Mesenchymal stem cell (in vitro differentiated cells and primary cell): ENCODE measurements around the gene SRRT. TPM values are rescaled to one million over a fixed set of nuclear protein-coding genes. Genes with fewer than 3 reads are reported as not detected.

ENCODE experiments used
- DNase-seq: peaks from one replicate; pipeline ENCODE4 v3.0.0-alpha.2; 2013
- H2AFZ ChIP-seq: one replicate; pipeline ENCODE4 v1.6.1; 2013; ENCODE audit warnings: low read depth, mild to moderate bottlenecking, control low read depth, inconsistent platforms, low read length, moderate library complexity
- H2AK5ac ChIP-seq: 2 replicates; pipeline ENCODE4 v1.6.1; 2013; ENCODE audit warnings: low read length, moderate library complexity, mild to moderate bottlenecking, inconsistent platforms; ENCODE audit not compliant: severe bottlenecking
- H2BK120ac ChIP-seq: one replicate; pipeline ENCODE4 v1.6.1; 2013; ENCODE audit warnings: low read depth, mild to moderate bottlenecking, inconsistent platforms, low read length, moderate library complexity
- H2BK12ac ChIP-seq, 2 experiments: one replicate each; pipeline ENCODE4 v1.6.1; 2013; ENCODE audit warnings: inconsistent platforms in 2 of 2, low read length in 2 of 2, mild to moderate bottlenecking in 2 of 2, moderate library complexity in 2 of 2, control low read depth in 1 of 2
- H2BK15ac ChIP-seq: one replicate; pipeline ENCODE4 v1.6.1; 2013; ENCODE audit warnings: mild to moderate bottlenecking, low read depth, inconsistent platforms; ENCODE audit not compliant: poor library complexity, severe bottlenecking
- H2BK5ac ChIP-seq: 2 replicates; pipeline ENCODE4 v1.6.1; 2013; ENCODE audit warnings: low read depth, mild to moderate bottlenecking, low read length, control low read depth, inconsistent platforms; ENCODE audit not compliant: poor library complexity, severe bottlenecking
- H3K14ac ChIP-seq, 2 experiments: one replicate each; pipeline ENCODE4 v1.6.1; 2013; ENCODE audit warnings: inconsistent platforms in 2 of 2, low read length in 2 of 2, control low read depth in 1 of 2, mild to moderate bottlenecking in 1 of 2, moderate library complexity in 1 of 2
- H3K18ac ChIP-seq, 2 experiments: one replicate each; pipeline ENCODE4 v1.6.1; 2013; ENCODE audit warnings: inconsistent platforms in 2 of 2, low read length in 2 of 2, control low read depth in 1 of 2, low read depth in 1 of 2, mild to moderate bottlenecking in 1 of 2
- H3K23ac ChIP-seq, 2 experiments: one replicate each; pipeline ENCODE4 v1.6.1; 2013; ENCODE audit warnings: inconsistent platforms in 2 of 2, low read length in 2 of 2, mild to moderate bottlenecking in 2 of 2, moderate library complexity in 2 of 2, control low read depth in 1 of 2
- H3K27ac ChIP-seq: 2 replicates; pipeline ENCODE4 v1.5.1; 2013; ENCODE audit warnings: mild to moderate bottlenecking, moderate library complexity, low read length, control low read depth, inconsistent platforms; ENCODE audit not compliant: poor library complexity, severe bottlenecking
- H3K27me3 ChIP-seq, 2 experiments: 2 replicates each; pipeline versions ENCODE4 v1.6.1 to v1.7.0; 2013; ENCODE audit warnings: low read length in 2 of 2, mild to moderate bottlenecking in 2 of 2, moderate library complexity in 2 of 2, control low read depth in 1 of 2, inconsistent platforms in 1 of 2; ENCODE audit not compliant: control insufficient read depth in 1 of 2, insufficient read depth in 1 of 2
- H3K36me3 ChIP-seq, 2 experiments: 2 replicates each; pipeline versions ENCODE4 v1.6.1 to v1.7.0; 2013; ENCODE audit warnings: low read length in 2 of 2, control low read depth in 1 of 2, inconsistent platforms in 1 of 2, low read depth in 1 of 2, mild to moderate bottlenecking in 1 of 2; ENCODE audit not compliant: insufficient read depth in 2 of 2, control insufficient read depth in 1 of 2
- H3K4ac ChIP-seq, 2 experiments: one replicate each; pipeline ENCODE4 v1.6.1; 2013; ENCODE audit warnings: inconsistent platforms in 2 of 2, low read length in 2 of 2, mild to moderate bottlenecking in 2 of 2, moderate library complexity in 2 of 2, control low read depth in 1 of 2, low read depth in 1 of 2
- H3K4me1 ChIP-seq: 2 replicates; pipeline ENCODE4 v1.6.1; 2013; ENCODE audit warnings: low read depth, low read length, control low read depth; ENCODE audit not compliant: control insufficient read depth, insufficient read depth
- H3K4me2 ChIP-seq: 2 replicates; pipeline ENCODE4 v1.6.1; 2013; ENCODE audit warnings: low read length, mild to moderate bottlenecking, inconsistent platforms; ENCODE audit not compliant: poor library complexity, severe bottlenecking
- H3K4me3 ChIP-seq, 2 experiments: 2 replicates each; pipeline versions ENCODE4 v1.5.1 to v1.7.0; 2013; ENCODE audit warnings: low read length in 2 of 2, mild to moderate bottlenecking in 2 of 2, control low read depth in 1 of 2, low read depth in 1 of 2; ENCODE audit not compliant: insufficient read depth in 1 of 2
- H3K79me1 ChIP-seq: replicated peaks from 2 replicates; pipeline ENCODE4 v1.6.1; 2013; ENCODE audit warnings: mild to moderate bottlenecking, control low read depth, low read length, inconsistent platforms; ENCODE audit not compliant: poor library complexity, severe bottlenecking
- H3K9ac ChIP-seq: 2 replicates; pipeline ENCODE4 v1.7.0; 2013; ENCODE audit warnings: mild to moderate bottlenecking, low read length, moderate library complexity
- H3K9me3 ChIP-seq: 2 replicates; pipeline ENCODE4 v1.7.0; 2013; ENCODE audit warnings: mild to moderate bottlenecking, low read length; ENCODE audit not compliant: control insufficient read depth
- H4K8ac ChIP-seq: one replicate; pipeline ENCODE4 v1.6.1; 2013; ENCODE audit warnings: inconsistent platforms, mild to moderate bottlenecking, low read length, moderate library complexity
- H4K91ac ChIP-seq: one replicate; pipeline ENCODE4 v1.6.1; 2013; ENCODE audit warnings: mild to moderate bottlenecking, low read length, inconsistent platforms
- WGBS: methylation state at CpG from one replicate; pipeline ENCODE4 v1.1.7; 2013; ENCODE audit warnings: mixed read lengths; 5-methylcytosine and 5-hydroxymethylcytosine counted together
- polyA plus RNA-seq, 2 experiments: library from polyadenylated mRNA; stranded (reverse); fragments of 200-250 nt; gene quantifications; one replicate each; pipeline ENCODE4 v1.2.3, GENCODE V29; 2013

The SRRT gene
- polyA plus RNA-seq (2013, experiment 1 of 2): 66.1 TPM
- polyA plus RNA-seq (2013, experiment 2 of 2): 61.3 TPM

- Histone ChIP-seq H3K14ac (peak within 1 kb of the TSS; percentile 80 to 87), H2BK5ac (peak within 1 kb of the TSS; percentile 86), H3K9ac (peak within 1 kb of the TSS; percentile 94), H3K4me3 (peak within 1 kb of the TSS; percentile 96 to 100), H4K91ac (peak within 1 kb of the TSS; percentile 100), H3K23ac (peak within 1 kb of the TSS; percentile 90 to 92), H2BK12ac (peak within 1 kb of the TSS in 1 of 2 experiments; percentile 15), H3K9me3 (no peaks in the 10 kb centered on the region), H3K18ac (peak within 1 kb of the TSS; percentile 96 to 99), H3K27ac (peak within 1 kb of the TSS; percentile 97), H2BK120ac (peak within 1 kb of the TSS; percentile 67), H4K8ac (peak within 1 kb of the TSS; percentile 100), H3K27me3 (no peaks in the 10 kb centered on the region), H2AFZ (peak within 1 kb of the TSS; percentile 36), H3K4me1 (peaks cover 28% of the 10 kb centered on the region), H3K4ac (peak within 1 kb of the TSS; percentile 86 to 95), H3K4me2 (peak within 1 kb of the TSS; percentile 85), H2BK15ac (peak within 1 kb of the TSS; percentile 86), H3K36me3 (peaks cover 63 to 77% of the 10 kb centered on the region in 2 experiments), H2AK5ac (peak within 1 kb of the TSS; percentile 17), H3K79me1 (peaks cover 15% of the 10 kb centered on the region)
- DNase-seq: peak; percentile 97
- 4% methylated on average over 74 of the region's 79 CpGs for WGBS
Observed at GRCh38 chr7:100874577-100875355, at the start of gene SRRT. Gene SRRT, plus strand, starts transcription at chr7:100875103. Its CDS starts 488 bp downstream, at chr7:100875591.

- no peak overlapping the region for H2AFZ ChIP-seq
- peaks cover 0 to 5% of the 10 kb centered on the region in 2 experiments for H3K27me3 ChIP-seq
- H3K23ac ChIP-seq: peak overlapping the region in 1 of 2 experiments; percentile 83
- H3K4ac ChIP-seq: peak overlapping the region in 1 of 2 experiments; percentile 57
- H3K4me1 ChIP-seq: peaks cover 22% of the 10 kb centered on the region
- no peak overlapping the region for H4K8ac ChIP-seq
- no peak overlapping the region for H2AK5ac ChIP-seq
- H3K4me2 ChIP-seq: peak overlapping the region; percentile 92
- H2BK12ac ChIP-seq: no peak overlapping the region
- no peak overlapping the region for H4K91ac ChIP-seq
- H3K9ac ChIP-seq: peak overlapping the region; percentile 81
- H2BK120ac ChIP-seq: no peak overlapping the region
- peaks cover 15 to 44% of the 10 kb centered on the region in 2 experiments for H3K36me3 ChIP-seq
- WGBS: 19% methylated on average over 15 of the region's 16 CpGs
- peaks cover 30% of the 10 kb centered on the region for H3K79me1 ChIP-seq
- H3K18ac ChIP-seq: peak overlapping the region in 1 of 2 experiments; percentile 13
- no peak overlapping the region for H2BK15ac ChIP-seq
- H3K14ac ChIP-seq: no peak overlapping the region
- no peak overlapping the region for H2BK5ac ChIP-seq
- H3K27ac ChIP-seq: no peak overlapping the region
- DNase-seq: no peak
- H3K4me3 ChIP-seq: peak overlapping the region; percentile 35 to 84
- H3K9me3 ChIP-seq: no peaks in the 10 kb centered on the region
Observed at GRCh38 chr7:100825215-100825671, 49.7 kb upstream of the SRRT start.

- peak; percentile 72 for DNase-seq
- Histone ChIP-seq H2BK120ac (no peak overlapping the region), H3K14ac (peak overlapping the region in 1 of 2 experiments; percentile 92), H3K27ac (peak overlapping the region; percentile 10), H2AK5ac (peak overlapping the region; percentile 52), H3K4me3 (peak overlapping the region; percentile 84 to 86), H2BK5ac (no peak overlapping the region), H3K23ac (peak overlapping the region in 1 of 2 experiments; percentile 77), H4K91ac (peak overlapping the region; percentile 25), H3K4ac (peak overlapping the region; percentile 58 to 82), H2BK12ac (peak overlapping the region in 1 of 2 experiments; percentile 64), H3K4me2 (peak overlapping the region; percentile 92), H3K9me3 (no peaks in the 10 kb centered on the region), H2AFZ (no peak overlapping the region), H4K8ac (peak overlapping the region; percentile 21), H3K79me1 (peaks cover 28% of the 10 kb centered on the region), H3K18ac (peak overlapping the region; percentile 14 to 59), H3K9ac (peak overlapping the region; percentile 81), H2BK15ac (peak overlapping the region; percentile 6), H3K36me3 (peaks cover 8 to 40% of the 10 kb centered on the region in 2 experiments), H3K27me3 (peaks cover 0 to 5% of the 10 kb centered on the region in 2 experiments), H3K4me1 (peaks cover 22% of the 10 kb centered on the region)
- WGBS: 7% methylated on average over 14 of the region's 17 CpGs
Observed at GRCh38 chr7:100825751-100826513, 49.0 kb upstream of the SRRT start.
